H1 (cell line): ENCODE results near the gene ASF1A. TPM values are rescaled to one million over a fixed set of nuclear protein-coding genes. Genes with fewer than 3 reads are reported as not detected.

ENCODE experiments used
- CTCF ChIA-PET: fragments of 300-600 bp; sonication (Branson Sonifier 250); formaldehyde crosslinking; loops from one replicate; lab custom pipeline; 2021; ENCODE audit not compliant: partially characterized antibody; lab: Charles Lee
- POLR2A ChIA-PET: fragments of 300-600 bp; sonication (Branson Sonifier 250); formaldehyde crosslinking; loops from one replicate; lab custom pipeline; 2021; ENCODE audit warnings: inconsistent platforms; ENCODE audit not compliant: partially characterized antibody; lab: Charles Lee
- DNase-seq, 2 experiments: peaks; one replicate each; pipeline versions ENCODE4 v3.0.0 to v3.0.0-alpha.2; 2010 to 2022; ENCODE audit warnings: low spot score in 2 of 2, low read depth in 1 of 2, mixed read lengths in 1 of 2
- FAIRE-seq: peaks from 2 replicates; lab custom pipeline; 2011; peaks lifted over from hg19 to GRCh38; lab: Jason Lieb, UNC
- H2AFZ ChIP-seq: 2 replicates; pipeline ENCODE4 v1.8.1; 2012; ENCODE audit warnings: low read length, inconsistent platforms
- H2AK5ac ChIP-seq: 2 replicates; pipeline ENCODE4 v1.6.1; 2013; ENCODE audit warnings: low read depth, low read length
- H2BK120ac ChIP-seq: replicated peaks from 2 replicates; pipeline ENCODE3; 2013; ENCODE audit warnings: low read depth, low read length, inconsistent platforms
- H2BK12ac ChIP-seq: 2 replicates; pipeline ENCODE4 v1.6.1; 2013; ENCODE audit warnings: low read depth, low read length
- H2BK15ac ChIP-seq: 2 replicates; pipeline ENCODE4 v1.6.1; 2013; ENCODE audit warnings: low read length
- H2BK20ac ChIP-seq: 2 replicates; pipeline ENCODE4 v1.6.1; 2013; ENCODE audit warnings: low read length
- H2BK5ac ChIP-seq: 2 replicates; pipeline ENCODE4 v1.6.1; 2013; ENCODE audit warnings: low read depth, low read length
- H3K14ac ChIP-seq: 2 replicates; pipeline ENCODE4 v1.6.1; 2013; ENCODE audit warnings: inconsistent platforms; ENCODE audit not compliant: insufficient read length
- H3K18ac ChIP-seq: 2 replicates; pipeline ENCODE4 v1.6.1; 2013; ENCODE audit warnings: low read length; ENCODE audit errors: extremely low read depth
- H3K23ac ChIP-seq: 2 replicates; pipeline ENCODE4 v1.6.1; 2013; ENCODE audit warnings: inconsistent platforms; ENCODE audit not compliant: insufficient read length
- H3K23me2 ChIP-seq: 2 replicates; pipeline ENCODE4 v1.6.1; 2013; ENCODE audit warnings: low read depth, low read length
- H3K27ac ChIP-seq: 2 replicates; pipeline ENCODE4 v1.6.1; 2011; ENCODE audit warnings: low read depth, low read length, inconsistent platforms
- H3K27me3 ChIP-seq, 4 experiments: replicated peaks in 1 of 4; 1 replicate in 1 of 4; 2 replicates in 3 of 4; pipeline versions ENCODE4 v1.6.1 to v1.8.1; 2011 to 2013; ENCODE audit warnings: low read length in 3 of 4, mild to moderate bottlenecking in 3 of 4, inconsistent platforms in 2 of 4, mixed read lengths in 2 of 4, moderate library complexity in 1 of 4; ENCODE audit not compliant: control insufficient read depth in 3 of 4, insufficient read depth in 3 of 4; ENCODE audit errors: extremely low read depth in 1 of 4
- H3K36me3 ChIP-seq, 4 experiments: 2 replicates each; pipeline versions ENCODE4 v1.6.1 to v1.8.1; 2011 to 2013; ENCODE audit warnings: mild to moderate bottlenecking in 4 of 4, low read length in 3 of 4, moderate library complexity in 2 of 4, control low read depth in 1 of 4, inconsistent platforms in 1 of 4; ENCODE audit not compliant: insufficient read depth in 4 of 4, control insufficient read depth in 2 of 4
- H3K4ac ChIP-seq: replicated peaks from 2 replicates; pipeline ENCODE3; 2013; ENCODE audit warnings: low read length, low read depth, mixed read lengths, inconsistent platforms; ENCODE audit not compliant: insufficient read length
- H3K4me1 ChIP-seq, 4 experiments: replicated peaks in 1 of 4; 1 replicate in 1 of 4; 2 replicates in 3 of 4; pipeline versions ENCODE4 v1.6.1 to v1.8.1; 2011 to 2013; ENCODE audit warnings: low read length in 3 of 4, inconsistent platforms in 2 of 4, mixed read lengths in 1 of 4; ENCODE audit not compliant: insufficient read depth in 4 of 4, control insufficient read depth in 3 of 4
- H3K4me2 ChIP-seq, 2 experiments: 2 replicates each; pipeline versions ENCODE4 v1.6.1 to v1.8.1; 2011 to 2013; ENCODE audit warnings: low read depth in 2 of 2, low read length in 2 of 2, control low read depth in 1 of 2, inconsistent platforms in 1 of 2, mild to moderate bottlenecking in 1 of 2; ENCODE audit not compliant: insufficient read depth in 1 of 2
- H3K4me3 ChIP-seq, 4 experiments: fragments of 200-600, 300-600 bp in 1 of 4; sonication (generic), shearing (Covaris generic), sonication (Bioruptor Twin) in 1 of 4; 2 replicates each; pipeline versions ENCODE4 v1.5.1 to v1.8.1; 2011 to 2016; ENCODE audit warnings: low read length in 4 of 4, low read depth in 3 of 4, control low read depth in 2 of 4, inconsistent platforms in 2 of 4, mild to moderate bottlenecking in 2 of 4, mixed read lengths in 1 of 4, moderate library complexity in 1 of 4; ENCODE audit not compliant: insufficient read depth in 2 of 4; ENCODE audit errors: extremely low read depth in 1 of 4
- H3K56ac ChIP-seq: replicated peaks from 2 replicates; pipeline ENCODE3; 2013; ENCODE audit warnings: low read depth, mild to moderate bottlenecking, mixed read lengths, low read length, inconsistent platforms; ENCODE audit not compliant: insufficient read length
- H3K79me1 ChIP-seq: 2 replicates; pipeline ENCODE4 v1.6.1; 2013; ENCODE audit warnings: low read depth, low read length, control low read depth
- H3K79me2 ChIP-seq, 2 experiments: 2 replicates each; pipeline versions ENCODE4 v1.6.1 to v1.8.1; 2012 to 2013; ENCODE audit warnings: low read length in 2 of 2, mild to moderate bottlenecking in 2 of 2, inconsistent platforms in 1 of 2; ENCODE audit not compliant: insufficient read depth in 2 of 2, control insufficient read depth in 1 of 2
- H3K9ac ChIP-seq, 4 experiments: replicated peaks in 1 of 4; 1 replicate in 1 of 4; 2 replicates in 3 of 4; pipeline versions ENCODE4 v1.6.1 to v1.8.1; 2011 to 2013; ENCODE audit warnings: low read depth in 3 of 4, low read length in 3 of 4, control low read depth in 2 of 4, mild to moderate bottlenecking in 2 of 4, moderate library complexity in 2 of 4, inconsistent platforms in 1 of 4; ENCODE audit errors: extremely low read depth in 1 of 4
- H3K9me3 ChIP-seq, 2 experiments: 2 replicates each; pipeline versions ENCODE4 v1.6.1 to v1.8.1; 2012 to 2013; ENCODE audit warnings: mild to moderate bottlenecking in 2 of 2, moderate library complexity in 2 of 2, control low read depth in 1 of 2, inconsistent platforms in 1 of 2, low read depth in 1 of 2, low read length in 1 of 2, mixed read lengths in 1 of 2; ENCODE audit not compliant: insufficient read depth in 2 of 2
- H4K20me1 ChIP-seq, 2 experiments: replicated peaks in 1 of 2; 2 replicates each; pipeline versions ENCODE3 to v1.8.1; 2011 to 2013; ENCODE audit warnings: inconsistent platforms in 2 of 2, low read length in 2 of 2, mild to moderate bottlenecking in 1 of 2; ENCODE audit not compliant: insufficient read depth in 2 of 2, control insufficient read depth in 1 of 2
- H4K5ac ChIP-seq: 2 replicates; pipeline ENCODE4 v1.6.1; 2013; ENCODE audit warnings: low read length, low read depth, mixed read lengths, inconsistent platforms; ENCODE audit not compliant: insufficient read length
- H4K8ac ChIP-seq: 2 replicates; pipeline ENCODE4 v1.8.0; 2013; ENCODE audit warnings: mild to moderate bottlenecking, moderate library complexity, low read length, inconsistent platforms; ENCODE audit not compliant: insufficient read depth; ENCODE audit errors: extremely low read depth
- H4K91ac ChIP-seq: replicated peaks from 2 replicates; pipeline ENCODE3; 2013; ENCODE audit warnings: low read length, mixed read lengths, inconsistent platforms; ENCODE audit not compliant: insufficient read length
- CEBPB ChIP-seq: IDR thresholded peaks from 2 replicates; pipeline ENCODE4 v1.6.1; 2012; ENCODE audit warnings: low read depth, low read length
- CTBP2 ChIP-seq: IDR thresholded peaks from 2 replicates; pipeline ENCODE4 v1.7.0; 2011; ENCODE audit warnings: borderline replicate concordance, mild to moderate bottlenecking, moderate library complexity, mixed read lengths, low read length; ENCODE audit not compliant: insufficient read depth, insufficient read length
- EZH2 ChIP-seq: fragments of 200-600 bp; sonication (generic); IDR thresholded peaks from 2 replicates; pipeline ENCODE4 v1.7.1; 2012; ENCODE audit warnings: low read depth, mild to moderate bottlenecking, moderate library complexity, low read length, inconsistent platforms; ENCODE audit not compliant: severe bottlenecking
- JUN ChIP-seq: IDR thresholded peaks from 2 replicates; pipeline ENCODE4 v1.6.1; 2011; ENCODE audit warnings: low read depth, mild to moderate bottlenecking, improper control_type of control experiment, low read length
- NANOG ChIP-seq: IDR thresholded peaks from 2 replicates; pipeline ENCODE4 v1.6.1; 2011; ENCODE audit warnings: low read length, low read depth, mild to moderate bottlenecking, inconsistent platforms; ENCODE audit not compliant: insufficient read depth, poor library complexity, severe bottlenecking
- POU5F1 ChIP-seq: IDR thresholded peaks from 2 replicates; pipeline ENCODE4 v1.6.1; 2011; ENCODE audit warnings: low read depth, mild to moderate bottlenecking, low read length, moderate library complexity
- SIRT6 ChIP-seq: IDR thresholded peaks from one replicate; pipeline ENCODE4 v1.7.1; 2012; ENCODE audit warnings: low read length, inconsistent platforms
- SP2 ChIP-seq: IDR thresholded peaks from 2 replicates; pipeline ENCODE4 v1.6.1; 2012; ENCODE audit warnings: mild to moderate bottlenecking, low read length, inconsistent platforms
- TCF12 ChIP-seq: IDR thresholded peaks from 2 replicates; pipeline ENCODE4 v1.6.1; 2011; ENCODE audit warnings: low read depth, mild to moderate bottlenecking, low read length
- WGBS, 2 experiments: shearing (Covaris generic) in 1 of 2; methylation state at CpG; one replicate each; pipeline versions ENCODE4 v1.1.6 to v1.1.7; 2013 to 2015; ENCODE audit warnings: low lambda C conversion rate in 2 of 2, mixed read lengths in 2 of 2, inconsistent platforms in 1 of 2, low coverage in 1 of 2, missing lambda C conversion rate in 1 of 2; ENCODE audit not compliant: insufficient replicate concordance in 2 of 2, insufficient coverage in 1 of 2, insufficient read length in 1 of 2; ENCODE audit errors: extremely low coverage in 1 of 2, missing lambda C conversion rate in 1 of 2; 5-methylcytosine and 5-hydroxymethylcytosine counted together
- polyA plus RNA-seq, 7 experiments: library from polyadenylated mRNA; depleted of rRNA in 3 of 7; stranded (reverse) in 5 of 7; unstranded in 2 of 7; fragments of >200 nt in 5 of 7; fragments of 200-250 nt in 2 of 7; gene quantifications; 1 replicate in 5 of 7; 2 replicates in 1 of 7; 4 replicates in 1 of 7; pipeline versions ENCODE4 v1.2.1 to v1.2.3, GENCODE V29; 2011 to 2013; ENCODE audit warnings: missing spikeins in 2 of 7, mixed read lengths in 2 of 7
- total RNA-seq: library from RNA; stranded (reverse); fragmentation: NEBNext Ultra II Directional; extraction: Animal tissue kit (Norgen Biotek cat#: 25700); gene quantifications from 2 replicates; pipeline ENCODE4 v1.2.1, GENCODE V29; 2021

ASF1A gene
- total and polyA plus RNA-seq, 2 of the 8 experiments (the other 6 are each of a cell fraction or from before 2014, with no cell fraction given): 11.4 to 50.2 TPM

DNA sequence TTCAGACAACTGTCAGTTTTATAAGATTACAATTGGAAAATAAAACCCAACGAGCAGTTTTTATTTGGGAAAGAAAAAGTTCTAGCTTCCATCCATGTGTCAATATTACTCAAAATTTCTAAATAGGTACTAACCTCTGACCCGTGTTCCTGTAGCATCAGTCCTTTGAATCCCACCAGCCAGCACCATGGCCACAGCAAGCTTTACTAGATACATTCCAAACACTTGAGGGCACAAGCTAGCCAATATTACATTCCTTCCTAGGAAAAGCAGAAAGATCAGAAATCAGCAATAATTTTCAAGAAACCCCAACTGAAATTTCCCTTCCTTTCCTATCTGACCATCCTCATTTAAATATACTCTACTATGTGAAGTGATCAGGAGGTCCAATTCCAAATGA, 19.2 kb downstream of the ASF1A start:
- CTCF ChIA-PET: interaction anchor here (0.8 to 1.7 kb wide), 5 partner anchors 9 to 197 kb away, joined by 3 to 7 read pairs (median 5); no protein-coding TSS in a partner anchor
- no peak overlapping the region for H3K4me3 ChIP-seq

More for the DNA sequence above, 19.2 kb downstream of the ASF1A start:
- POLR2A ChIA-PET: interaction anchor here (1.2 to 1.8 kb wide), 4 partner anchors 8 to 18 kb away, joined by 3 to 5 read pairs (median 4); no protein-coding TSS in a partner anchor
- Histone ChIP-seq H3K23ac (no peak overlapping the region), H4K8ac (no peak overlapping the region), H2AFZ (no peak overlapping the region), H2BK5ac (no peak overlapping the region), H3K36me3 (peaks cover 5 to 64% (median 30%) of the 10 kb centered on the region in 4 experiments; a peak in 7 of 8 replicates), H2AK5ac (no peak overlapping the region), H3K23me2 (no peaks in the 10 kb centered on the region), H3K9ac (no peak overlapping the region), H4K20me1 (peaks cover 0 to 7% of the 10 kb centered on the region in 2 experiments), H3K4ac (no peak overlapping the region), H3K18ac (no peak overlapping the region), H3K56ac (no peak overlapping the region), H2BK120ac (no peak overlapping the region), H3K27me3 (no peaks in the 10 kb centered on the region), H3K79me2 (no peaks in the 10 kb centered on the region), H3K27ac (no peak overlapping the region), H4K91ac (no peak overlapping the region), H2BK12ac (no peak overlapping the region), H2BK20ac (no peak overlapping the region), H4K5ac (no peak overlapping the region), H3K14ac (no peak overlapping the region), H3K4me1 (no peaks in the 10 kb centered on the region), H3K79me1 (no peaks in the 10 kb centered on the region), H2BK15ac (no peak overlapping the region)
- 89% methylated on average over 2 of the region's 2 CpGs; no CpG with 5 or more reads in 1 of the 2 experiments for WGBS, 2 experiments
- FAIRE-seq (no peak), DNase-seq (no peak)
- TF ChIP-seq NANOG (no peak), POU5F1 (no peak), JUN (no peak), CEBPB (no peak), EZH2 (no peak), SP2 (no peak), SIRT6 (no peak), CTBP2 (no peak), TCF12 (no peak)
- TF ChIP-seq, all 59 proteins: peak for 0
- Histone ChIP-seq H3K9me3 (no peaks in the 10 kb centered on the region), H3K4me2 (no peak overlapping the region)
